ENCODE data around the gene PRKN. TPM values are rescaled to one million over a fixed set of nuclear protein-coding genes. Genes with fewer than 3 reads are reported as not detected.

PRKN gene
- total RNA-seq, 1 experiment from 2014 or later: not detected

DNA sequence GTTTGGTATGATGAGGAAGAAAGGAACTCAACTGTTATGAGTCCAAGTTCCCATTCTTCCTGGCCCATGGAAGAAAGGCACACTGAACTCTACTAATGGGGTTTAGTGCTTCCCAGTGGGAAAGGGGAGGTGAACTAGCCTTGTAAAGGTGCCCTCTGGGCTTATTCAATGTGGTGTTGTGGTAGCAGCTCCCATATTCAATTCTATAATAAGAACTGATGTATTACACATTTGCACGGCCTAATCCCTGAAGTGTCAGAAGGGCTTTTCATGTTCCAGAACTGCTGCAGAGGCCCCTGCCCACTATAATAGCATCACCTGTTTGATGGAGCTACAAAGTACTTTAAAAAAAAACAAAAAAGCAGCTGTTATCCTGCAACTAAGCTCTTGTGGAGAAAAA is 17.1 kb downstream of the PRKN start:
- Histone ChIP-seq H3K27me3 (ENCODE audit: insufficient read depth, low read depth) (peaks cover 3% of the 10 kb centered on the region; the same call in 1 of the 2 replicates), H3K4me2 (no peak overlapping the region), H3K36me3 (ENCODE audit: low read depth) (no peaks in the 10 kb centered on the region), H4K20me1 (ENCODE audit: insufficient read depth) (no peaks in the 10 kb centered on the region), H3K27ac (no peak overlapping the region), H3K9me3 (ENCODE audit: insufficient read depth, low read depth) (no peaks in the 10 kb centered on the region), H2AFZ (no peak overlapping the region), H3K4me1 (replicated peaks; ENCODE audit: insufficient read depth) (no peaks in the 10 kb centered on the region), H3K79me2 (ENCODE audit: low read depth) (no peaks in the 10 kb centered on the region), H3K9me2 (ENCODE audit: insufficient read depth) (no peaks in the 10 kb centered on the region), H3K4me3 (no peak overlapping the region), H3F3A (ENCODE audit: insufficient read depth, low read depth) (no peaks in the 10 kb centered on the region)
- no TSS peak for BruUV-seq (replicated peaks)
- ChIA-PET POLR2A (ENCODE audit: unreplicated experiment) (no interaction called here), CTCF (no interaction called here)
- no peak for TF ChIP-seq EZH2 (IDR thresholded peaks at IDR 0.05; ENCODE audit: low read depth)
- TF ChIP-seq, protein P1, sequence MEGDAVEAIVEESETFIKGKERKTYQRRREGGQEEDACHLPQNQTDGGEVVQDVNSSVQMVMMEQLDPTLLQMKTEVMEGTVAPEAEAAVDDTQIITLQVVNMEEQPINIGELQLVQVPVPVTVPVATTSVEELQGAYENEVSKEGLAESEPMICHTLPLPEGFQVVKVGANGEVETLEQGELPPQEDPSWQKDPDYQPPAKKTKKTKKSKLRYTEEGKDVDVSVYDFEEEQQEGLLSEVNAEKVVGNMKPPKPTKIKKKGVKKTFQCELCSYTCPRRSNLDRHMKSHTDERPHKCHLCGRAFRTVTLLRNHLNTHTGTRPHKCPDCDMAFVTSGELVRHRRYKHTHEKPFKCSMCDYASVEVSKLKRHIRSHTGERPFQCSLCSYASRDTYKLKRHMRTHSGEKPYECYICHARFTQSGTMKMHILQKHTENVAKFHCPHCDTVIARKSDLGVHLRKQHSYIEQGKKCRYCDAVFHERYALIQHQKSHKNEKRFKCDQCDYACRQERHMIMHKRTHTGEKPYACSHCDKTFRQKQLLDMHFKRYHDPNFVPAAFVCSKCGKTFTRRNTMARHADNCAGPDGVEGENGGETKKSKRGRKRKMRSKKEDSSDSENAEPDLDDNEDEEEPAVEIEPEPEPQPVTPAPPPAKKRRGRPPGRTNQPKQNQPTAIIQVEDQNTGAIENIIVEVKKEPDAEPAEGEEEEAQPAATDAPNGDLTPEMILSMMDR (conservative IDR thresholded peaks at IDR 0.05): no peak
- intact Hi-C loops (cut with micrococcal nuclease; ENCODE audit: unreplicated experiment): no loop called here
- DNase-seq: no peak

DNA sequence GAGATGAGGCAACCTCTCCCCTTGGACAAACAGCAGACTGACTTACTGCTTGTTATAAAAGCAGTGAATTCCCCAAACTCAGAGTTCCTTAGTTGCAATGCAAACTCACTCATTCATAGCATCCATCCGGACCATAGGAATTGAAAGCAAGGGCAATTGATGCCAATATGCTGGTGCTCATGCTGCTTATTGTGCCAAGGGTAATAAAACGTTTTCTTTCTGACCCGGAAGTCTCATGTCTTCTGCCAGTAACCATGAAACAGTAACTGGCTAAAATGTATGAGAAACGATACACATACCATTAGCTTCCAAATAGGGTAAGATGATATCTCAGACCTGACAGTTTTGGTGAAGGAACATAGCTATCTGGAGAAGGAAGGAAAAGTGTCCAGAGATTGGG is 18.1 kb downstream of the PRKN start:
- Histone ChIP-seq H3K4me3 (no peak overlapping the region), H3K9me2 (ENCODE audit: insufficient read depth) (no peaks in the 10 kb centered on the region), H2AFZ (no peak overlapping the region), H3K27ac (no peak overlapping the region), H3F3A (ENCODE audit: insufficient read depth, low read depth) (no peaks in the 10 kb centered on the region), H3K27me3 (ENCODE audit: insufficient read depth, low read depth) (peaks cover 3% of the 10 kb centered on the region; the same call in 1 of the 2 replicates), H3K36me3 (ENCODE audit: low read depth) (no peaks in the 10 kb centered on the region), H4K20me1 (ENCODE audit: insufficient read depth) (no peaks in the 10 kb centered on the region), H3K4me2 (no peak overlapping the region), H3K4me1 (replicated peaks; ENCODE audit: insufficient read depth) (no peaks in the 10 kb centered on the region), H3K9me3 (ENCODE audit: insufficient read depth, low read depth) (no peaks in the 10 kb centered on the region), H3K79me2 (ENCODE audit: low read depth) (no peaks in the 10 kb centered on the region)
- POLR2A ChIA-PET (ENCODE audit: unreplicated experiment): no interaction called here
- no peak for DNase-seq
- intact Hi-C loops (cut with micrococcal nuclease; ENCODE audit: unreplicated experiment): no loop called here
- TF ChIP-seq, protein P1 (conservative IDR thresholded peaks at IDR 0.05): no peak
- no peak for TF ChIP-seq EZH2 (IDR thresholded peaks at IDR 0.05; ENCODE audit: low read depth)
- BruUV-seq (replicated peaks): no TSS peak
- CTCF ChIA-PET: no interaction called here

DNA sequence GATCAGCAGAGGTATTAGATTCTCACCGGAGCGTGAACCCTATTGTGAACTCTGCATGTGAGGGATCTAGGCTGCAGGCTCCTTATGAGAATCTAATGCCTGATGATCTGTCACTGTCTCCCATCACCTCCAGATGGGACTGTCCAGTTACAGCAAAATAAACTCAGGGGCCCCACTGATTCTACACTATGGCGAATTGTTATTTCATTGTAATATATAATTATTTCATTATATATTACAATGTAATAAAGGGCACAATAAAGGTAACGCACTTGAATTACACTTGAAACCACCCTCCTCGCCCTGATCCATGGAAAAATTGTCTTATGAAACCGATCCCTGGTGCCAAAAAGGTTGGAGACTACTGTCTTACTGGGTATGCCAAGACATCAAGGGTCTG is 18.6 kb downstream of the PRKN start:
- DNase-seq: no peak
- Histone ChIP-seq H3K27me3 (ENCODE audit: insufficient read depth, low read depth) (peaks cover 6% of the 10 kb centered on the region; the same call in 1 of the 2 replicates), H3K9me3 (ENCODE audit: insufficient read depth, low read depth) (no peaks in the 10 kb centered on the region), H4K20me1 (ENCODE audit: insufficient read depth) (no peaks in the 10 kb centered on the region), H3K79me2 (ENCODE audit: low read depth) (no peaks in the 10 kb centered on the region), H3K36me3 (ENCODE audit: low read depth) (no peaks in the 10 kb centered on the region), H3K4me3 (no peak overlapping the region), H3K27ac (no peak overlapping the region), H2AFZ (no peak overlapping the region), H3K4me2 (no peak overlapping the region), H3F3A (ENCODE audit: insufficient read depth, low read depth) (no peaks in the 10 kb centered on the region), H3K9me2 (ENCODE audit: insufficient read depth) (no peaks in the 10 kb centered on the region), H3K4me1 (replicated peaks; ENCODE audit: insufficient read depth) (no peaks in the 10 kb centered on the region)
- BruUV-seq (replicated peaks): no TSS peak
- TF ChIP-seq, protein P1 (conservative IDR thresholded peaks at IDR 0.05): no peak
- TF ChIP-seq EZH2 (IDR thresholded peaks at IDR 0.05; ENCODE audit: low read depth): no peak
- POLR2A ChIA-PET (ENCODE audit: unreplicated experiment): no interaction called here
- intact Hi-C loops (cut with micrococcal nuclease; ENCODE audit: unreplicated experiment): no loop called here
- CTCF ChIA-PET: no interaction called here
